IMR-90 (cell line): ENCODE measurements around the gene DAPK1. TPM values are rescaled to one million over a fixed set of nuclear protein-coding genes. Genes with fewer than 3 reads are reported as not detected.

ENCODE experiments used
- ATAC-seq: fragments of 200-7000 bp; cut with Tn5 transposase; 2 replicates; pipeline ENCODE4 v1.9.1; 2020; ENCODE audit warnings: low read depth, mild to moderate bottlenecking, moderate library complexity
- BruUV-seq: library from RNA; stranded (reverse); fragments of 400-500 nt; replicated peaks from 2 replicates; lab custom pipeline; 2021; lab: Mats Ljungman, UMichigan
- CTCF ChIA-PET: fragments of 300-600 bp; formaldehyde crosslinking; extraction: SDS; loops from one replicate; lab custom pipeline; 2021; ENCODE audit warnings: antibody characterized with exemption; lab: Yijun Ruan, JAX
- POLR2A ChIA-PET: fragments of 300-600 bp; sonication (Branson Sonifier 250); formaldehyde crosslinking; loops from one replicate; lab custom pipeline; 2022; ENCODE audit warnings: antibody characterized with exemption; ENCODE audit not compliant: unreplicated experiment; lab: Charles Lee
- DNase-seq: peaks from one replicate; pipeline ENCODE4 v3.0.0; 2013
- H2AFZ ChIP-seq: replicated peaks from 2 replicates; pipeline ENCODE3; 2013; ENCODE audit warnings: low read length, mild to moderate bottlenecking; ENCODE audit not compliant: poor library complexity
- H2AK5ac ChIP-seq: 2 replicates; pipeline ENCODE4 v1.6.1; 2013; ENCODE audit warnings: low read depth, low read length, inconsistent platforms
- H2AK9ac ChIP-seq: replicated peaks from 2 replicates; pipeline ENCODE3; 2013; ENCODE audit warnings: mild to moderate bottlenecking, low read depth, low read length, moderate library complexity; ENCODE audit not compliant: poor library complexity
- H2BK120ac ChIP-seq: 2 replicates; pipeline ENCODE4 v1.6.1; 2013; ENCODE audit warnings: low read depth, low read length, inconsistent platforms
- H2BK15ac ChIP-seq: 3 replicates; pipeline ENCODE4 v1.6.1; 2013; ENCODE audit warnings: low read depth, low read length, inconsistent platforms
- H2BK20ac ChIP-seq: 2 replicates; pipeline ENCODE4 v1.6.1; 2013; ENCODE audit warnings: low read depth, mild to moderate bottlenecking, inconsistent platforms, low read length, moderate library complexity
- H2BK5ac ChIP-seq: 2 replicates; pipeline ENCODE4 v1.6.1; 2013; ENCODE audit warnings: mild to moderate bottlenecking, low read depth, low read length, inconsistent platforms; ENCODE audit not compliant: poor library complexity, severe bottlenecking
- H3K14ac ChIP-seq: replicated peaks from 2 replicates; pipeline ENCODE4 v1.6.1; 2013; ENCODE audit warnings: low read depth, low read length, inconsistent platforms
- H3K18ac ChIP-seq: 2 replicates; pipeline ENCODE4 v1.6.1; 2013; ENCODE audit warnings: low read depth, low read length, control low read depth
- H3K23ac ChIP-seq: 2 replicates; pipeline ENCODE4 v1.6.1; 2013; ENCODE audit warnings: low read depth, low read length, inconsistent platforms
- H3K27ac ChIP-seq: 2 replicates; pipeline ENCODE4 v1.5.1; 2013; ENCODE audit warnings: mild to moderate bottlenecking, control low read depth, low read length; ENCODE audit not compliant: insufficient read depth
- H3K27me3 ChIP-seq: 2 replicates; pipeline ENCODE4 v1.6.1; 2013; ENCODE audit warnings: low read length; ENCODE audit not compliant: control insufficient read depth, insufficient read depth
- H3K36me3 ChIP-seq: 2 replicates; pipeline ENCODE4 v1.6.1; 2013; ENCODE audit warnings: low read length, mixed read lengths; ENCODE audit not compliant: control insufficient read depth, insufficient read depth
- H3K4ac ChIP-seq: 2 replicates; pipeline ENCODE4 v1.6.1; 2013; ENCODE audit warnings: low read depth, low read length, inconsistent platforms
- H3K4me1 ChIP-seq: 2 replicates; pipeline ENCODE4 v1.6.1; 2013; ENCODE audit warnings: low read length, mixed read lengths; ENCODE audit not compliant: control insufficient read depth, insufficient read depth
- H3K4me2 ChIP-seq: 2 replicates; pipeline ENCODE4 v1.6.1; 2013; ENCODE audit warnings: low read depth, mild to moderate bottlenecking, control low read depth, low read length, moderate library complexity
- H3K4me3 ChIP-seq: 2 replicates; pipeline ENCODE4 v1.5.1; 2013; ENCODE audit warnings: low read depth, mild to moderate bottlenecking, control low read depth, low read length, moderate library complexity; ENCODE audit not compliant: insufficient read depth
- H3K56ac ChIP-seq: 2 replicates; pipeline ENCODE4 v1.6.1; 2013; ENCODE audit warnings: low read length, inconsistent platforms; ENCODE audit not compliant: insufficient read depth; ENCODE audit errors: extremely low read depth
- H3K79me1 ChIP-seq, 2 experiments: 2 replicates each; pipeline ENCODE4 v1.6.1; 2013; ENCODE audit warnings: low read length in 2 of 2, inconsistent platforms in 1 of 2, low read depth in 1 of 2
- H3K9ac ChIP-seq: 2 replicates; pipeline ENCODE4 v1.6.1; 2013; ENCODE audit warnings: low read depth, low read length, control low read depth
- H3K9me1 ChIP-seq: 2 replicates; pipeline ENCODE4 v1.6.1; 2013; ENCODE audit warnings: low read length, inconsistent platforms; ENCODE audit not compliant: insufficient read depth
- H3K9me3 ChIP-seq: 2 replicates; pipeline ENCODE4 v1.6.1; 2013; ENCODE audit warnings: low read length; ENCODE audit not compliant: control insufficient read depth, insufficient read depth
- H4K20me1 ChIP-seq: 2 replicates; pipeline ENCODE4 v1.6.1; 2013; ENCODE audit warnings: low read length, inconsistent platforms; ENCODE audit not compliant: insufficient read depth
- H4K5ac ChIP-seq: 2 replicates; pipeline ENCODE4 v1.6.1; 2013; ENCODE audit warnings: mild to moderate bottlenecking, low read depth, low read length, control low read depth
- H4K8ac ChIP-seq, 2 experiments: 2 replicates each; pipeline ENCODE4 v1.6.1; 2013; ENCODE audit warnings: low read depth in 2 of 2, low read length in 2 of 2, control low read depth in 1 of 2, inconsistent platforms in 1 of 2
- H4K91ac ChIP-seq: 2 replicates; pipeline ENCODE4 v1.6.1; 2013; ENCODE audit warnings: low read depth, low read length, inconsistent platforms; ENCODE audit not compliant: insufficient read depth
- BHLHE40 ChIP-seq: fragments of 150-350 bp; IDR thresholded peaks from 2 replicates; pipeline ENCODE4 v1.6.1; 2016; ENCODE audit warnings: mild to moderate bottlenecking, low read depth, low read length
- CEBPB ChIP-seq: IDR thresholded peaks from 2 replicates; pipeline ENCODE4 v1.6.1; 2012; ENCODE audit warnings: low read depth, low read length, improper control_type of control experiment
- MXI1 ChIP-seq: IDR thresholded peaks from 2 replicates; pipeline ENCODE4 v1.6.1; 2012; ENCODE audit warnings: low read depth, mild to moderate bottlenecking, low read length, moderate library complexity, borderline replicate concordance
- RAD21 ChIP-seq: IDR thresholded peaks from 2 replicates; pipeline ENCODE4 v1.6.1; 2012; ENCODE audit warnings: low read length, improper control_type of control experiment
- RFX5 ChIP-seq: IDR thresholded peaks from 2 replicates; pipeline ENCODE4 v1.8.0; 2012; ENCODE audit warnings: low read depth, mild to moderate bottlenecking, low read length, moderate library complexity
- WGBS, 2 experiments: methylation state at CpG; one replicate each; pipeline versions ENCODE4 v1.1.5 to v1.1.7; 2013; ENCODE audit warnings: missing lambda C conversion rate in 2 of 2; ENCODE audit not compliant: insufficient read length in 1 of 2; ENCODE audit errors: extremely low coverage in 2 of 2; 5-methylcytosine and 5-hydroxymethylcytosine counted together
- dilution Hi-C: fragments of 300-500 bp; cut with HindIII; formaldehyde crosslinking; loops from one replicate; pipeline ENCODE4 v1.14.3; 2018; ENCODE audit warnings: low sequenced_read_pairs; ENCODE audit not compliant: unreplicated experiment
- in situ Hi-C: fragments of 300-500 bp; cut with MboI; formaldehyde crosslinking; loops from 3 replicates; pipeline ENCODE4 v1.14.3; 2019; ENCODE audit warnings: low sequenced_read_pairs, inconsistent platforms, mixed read lengths
- intact Hi-C: fragments of 100-400 bp; cut with micrococcal nuclease; formaldehyde crosslinking; loops from 2 replicates; pipeline ENCODE4 v1.10.0; 2022
- polyA plus RNA-seq, 3 experiments: library from polyadenylated mRNA; depleted of rRNA; stranded (reverse); fragments of >200 nt; gene quantifications; 2 replicates each; pipeline ENCODE4 v1.2.3, GENCODE V29; 2012; ENCODE audit warnings: low replicate concordance in 1 of 3
- total RNA-seq: library from RNA; depleted of rRNA; stranded (reverse); fragments of >200 nt; gene quantifications from 2 replicates; pipeline ENCODE4 v1.2.3, GENCODE V29; 2012

DAPK1 gene
- total and polyA plus RNA-seq, 2 of the 4 experiments (the other 2 are of a cell fraction), result under 0.01 to 0.03 TPM

DNA sequence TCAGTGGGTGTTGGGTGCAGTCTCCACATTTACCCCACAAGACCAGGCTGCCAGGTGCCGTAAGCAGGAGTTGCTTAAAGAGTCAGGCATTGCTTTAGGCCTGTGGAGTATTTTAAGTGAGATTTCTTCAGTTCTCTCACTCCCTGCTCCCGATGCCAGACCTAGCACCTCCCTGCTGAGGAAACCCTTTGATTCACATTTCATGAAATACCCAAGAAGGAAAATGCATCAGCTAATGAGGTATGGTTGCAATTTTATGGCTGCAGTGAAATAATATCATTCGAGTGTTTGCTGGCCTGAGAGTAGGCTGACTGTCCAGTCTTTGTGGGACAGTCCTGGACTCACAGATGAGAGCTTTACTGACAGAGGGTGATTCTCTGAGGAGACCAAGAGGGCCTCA is 160.8 kb downstream of the DAPK1 start:
- no peak overlapping the region for H2BK15ac ChIP-seq
- in situ Hi-C loops (no loop called here), dilution Hi-C loops (no loop called here), intact Hi-C loops (no loop called here)
- CTCF ChIA-PET, result interaction anchor here (0.9 kb wide), 1 partner anchor 17 kb away, joined by 3 read pairs; no protein-coding TSS in a partner anchor
- no peak overlapping the region for H3K4me3 ChIP-seq
- no peaks in the 10 kb centered on the region for H3K36me3 ChIP-seq
- H3K4me2 ChIP-seq, result no peak overlapping the region
- no peaks in the 10 kb centered on the region for H3K79me1 ChIP-seq
- no peak overlapping the region for H3K18ac ChIP-seq
- peaks cover 6% of the 10 kb centered on the region for H3K27me3 ChIP-seq
- H3K4ac ChIP-seq, result no peak overlapping the region
- H3K9me1 ChIP-seq, result no peaks in the 10 kb centered on the region
- POLR2A ChIA-PET, result no interaction called here
- H4K20me1 ChIP-seq, result no peaks in the 10 kb centered on the region
- ATAC-seq (no peak), DNase-seq (no peak)
- H2BK20ac ChIP-seq, result no peak overlapping the region
- H2AFZ ChIP-seq, result no peak overlapping the region
- H3K4me1 ChIP-seq, result no peaks in the 10 kb centered on the region
- H2AK5ac ChIP-seq, result no peak overlapping the region
- no peak overlapping the region for H3K56ac ChIP-seq
- H4K8ac ChIP-seq, result no peak overlapping the region
- no peak overlapping the region for H2BK5ac ChIP-seq
- H3K23ac ChIP-seq, result no peak overlapping the region
- no peak overlapping the region for H2BK120ac ChIP-seq
- H3K27ac ChIP-seq, result no peak overlapping the region
- H3K9me3 ChIP-seq, result no peaks in the 10 kb centered on the region
- H3K14ac ChIP-seq, result no peak overlapping the region
- TF ChIP-seq RAD21, result no peak
- no peak for TF ChIP-seq CEBPB
- no peak for TF ChIP-seq MXI1
- no peak for TF ChIP-seq RFX5
- no peak for TF ChIP-seq BHLHE40
- no peak overlapping the region for H2AK9ac ChIP-seq
- BruUV-seq, result no TSS peak
- no peak overlapping the region for H4K5ac ChIP-seq
- H4K91ac ChIP-seq, result no peak overlapping the region
- WGBS, 2 experiments, result no CpG with 5 or more reads among the region's 3 CpGs
- no peak overlapping the region for H3K9ac ChIP-seq
